Fibroblast of upper back skin (primary cell): ENCODE data around the gene CGREF1.
"Not testable (repeated sequence)": the region's sequence is repeated elsewhere in the genome, so short reads cannot be mapped to it uniquely, and the experiment has no call there.

Experiments
- DNase-seq: peaks from one replicate; pipeline ENCODE4 v3.0.0-alpha.2; 2013

Gene CGREF1

DNA sequence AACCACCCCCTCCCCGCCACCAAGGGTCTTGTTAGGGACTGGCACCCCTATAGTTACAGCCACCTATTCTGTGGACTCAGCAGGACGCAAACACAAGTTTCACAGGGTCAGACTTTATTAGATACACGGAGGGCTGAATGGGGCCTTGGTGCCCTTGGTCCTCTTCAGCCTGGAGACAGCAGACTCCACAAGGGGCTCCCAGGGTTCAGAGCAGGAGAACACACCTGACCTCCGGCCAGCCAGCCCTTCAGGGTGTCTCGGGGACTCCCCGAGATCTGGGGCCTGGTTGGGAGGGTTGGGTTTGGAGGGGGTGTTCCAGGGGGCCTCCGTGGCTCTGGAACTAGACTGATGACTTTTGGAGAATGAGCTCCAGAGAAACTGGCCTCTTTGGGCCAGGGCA is 17.8 kb upstream of the CGREF1 start:
- no peak for DNase-seq

DNA sequence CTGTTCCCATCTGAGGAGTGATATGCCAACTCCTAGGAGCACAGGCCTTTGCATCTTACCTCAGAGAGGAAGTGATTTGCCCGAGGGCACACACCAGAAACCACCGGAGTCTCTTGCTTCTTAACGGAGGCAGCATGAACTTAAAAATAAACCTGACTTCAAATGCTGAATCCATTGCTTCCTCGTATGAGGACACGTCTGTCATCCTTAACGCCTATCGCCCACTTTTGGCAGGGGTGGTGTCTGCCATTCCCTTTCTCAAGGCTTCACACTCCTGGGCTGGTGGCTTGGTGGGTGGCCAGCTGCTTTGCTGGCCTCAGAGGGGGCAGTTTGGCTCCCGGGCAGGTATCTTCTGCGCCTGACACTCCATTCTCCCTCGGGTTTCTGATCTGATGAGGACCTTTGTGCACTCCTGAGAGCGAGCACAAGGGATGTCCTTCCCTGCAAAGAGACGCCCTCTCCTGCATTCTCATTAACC is 16.6 kb upstream of the CGREF1 start:
- no peak for DNase-seq

DNA sequence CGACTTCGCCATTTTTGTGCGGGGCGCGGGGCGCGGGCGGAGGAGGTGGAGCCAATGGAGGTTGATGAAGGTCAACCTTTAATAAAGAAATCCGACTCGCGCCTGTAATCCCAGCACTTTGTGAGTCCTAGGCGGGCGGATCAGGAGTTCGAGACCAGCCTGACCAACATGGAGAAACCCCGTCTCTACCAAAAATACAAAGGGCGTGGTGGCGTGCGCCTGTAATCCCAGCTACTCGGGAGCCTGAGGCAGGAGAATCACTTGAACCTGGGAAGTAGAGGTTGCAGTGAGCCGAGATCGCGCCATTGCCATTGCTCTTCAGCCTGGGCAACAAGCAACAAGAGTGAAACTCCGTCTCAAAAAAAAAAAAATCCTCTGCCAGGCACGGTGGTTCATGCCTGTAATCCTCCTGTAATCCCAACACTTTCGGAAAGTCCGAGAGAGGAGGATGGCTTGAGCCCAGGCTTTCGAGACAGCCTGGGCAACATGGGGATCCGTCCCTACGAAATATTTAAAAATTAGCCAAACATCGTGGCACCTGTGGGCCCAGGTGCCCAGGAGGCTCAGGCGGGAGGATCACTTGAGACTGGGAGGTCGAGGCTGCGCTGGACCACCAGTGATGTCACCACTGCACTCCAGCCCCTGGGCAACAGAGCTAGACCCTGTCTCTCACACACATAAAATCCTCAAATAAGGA is 16.0 kb upstream of the CGREF1 start:
- no peak for DNase-seq

DNA sequence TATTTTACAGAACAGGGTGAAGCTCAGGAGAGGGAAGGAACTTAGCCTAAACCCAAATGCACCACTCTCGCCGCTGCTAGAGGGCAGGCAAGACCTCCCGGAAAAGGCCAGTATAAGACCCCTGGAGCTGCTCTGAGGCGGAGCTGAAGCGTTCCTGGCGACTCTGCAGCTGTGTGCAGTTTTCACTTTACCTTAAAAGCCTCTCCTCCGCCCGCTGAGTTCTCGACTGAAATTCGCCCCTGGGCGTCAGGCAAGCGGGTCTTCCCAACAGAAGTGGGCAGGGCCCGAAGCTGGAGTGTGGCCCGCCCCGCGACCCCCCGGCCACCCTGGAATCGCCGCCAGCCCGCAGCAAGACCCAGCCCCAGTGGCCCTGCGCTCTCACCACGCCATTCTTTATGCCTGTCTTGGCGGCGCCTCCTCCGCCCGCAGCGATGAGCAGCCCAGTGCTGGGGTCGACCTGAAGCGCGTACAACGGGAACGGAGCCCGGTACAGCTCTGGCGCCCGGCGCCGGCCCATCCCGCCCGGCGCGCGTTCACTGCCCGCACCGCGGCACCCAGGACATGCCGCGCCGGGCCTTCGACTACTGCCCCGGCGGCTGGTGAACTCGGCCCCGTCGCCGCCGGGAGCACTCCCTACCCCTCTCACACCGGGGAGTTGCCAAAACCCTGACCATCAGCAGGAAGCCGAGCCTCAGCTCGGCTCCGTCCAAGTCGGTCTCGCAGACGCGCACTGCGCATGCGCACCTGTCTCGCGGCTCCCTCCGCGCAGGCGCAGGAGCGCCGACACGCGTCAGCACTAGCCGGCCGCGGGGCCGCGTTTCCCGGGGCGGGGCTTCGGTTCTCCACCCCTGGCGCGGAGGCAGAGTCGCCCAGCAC is 15.2 kb upstream of the CGREF1 start, which contains the start of gene PREB:
Gene PREB, minus strand, starts transcription at position 732 of the 876 bp plus-strand sequence. Its CDS starts 215 bp downstream, at position 517.
- DNase-seq, result peak; percentile 95

DNA sequence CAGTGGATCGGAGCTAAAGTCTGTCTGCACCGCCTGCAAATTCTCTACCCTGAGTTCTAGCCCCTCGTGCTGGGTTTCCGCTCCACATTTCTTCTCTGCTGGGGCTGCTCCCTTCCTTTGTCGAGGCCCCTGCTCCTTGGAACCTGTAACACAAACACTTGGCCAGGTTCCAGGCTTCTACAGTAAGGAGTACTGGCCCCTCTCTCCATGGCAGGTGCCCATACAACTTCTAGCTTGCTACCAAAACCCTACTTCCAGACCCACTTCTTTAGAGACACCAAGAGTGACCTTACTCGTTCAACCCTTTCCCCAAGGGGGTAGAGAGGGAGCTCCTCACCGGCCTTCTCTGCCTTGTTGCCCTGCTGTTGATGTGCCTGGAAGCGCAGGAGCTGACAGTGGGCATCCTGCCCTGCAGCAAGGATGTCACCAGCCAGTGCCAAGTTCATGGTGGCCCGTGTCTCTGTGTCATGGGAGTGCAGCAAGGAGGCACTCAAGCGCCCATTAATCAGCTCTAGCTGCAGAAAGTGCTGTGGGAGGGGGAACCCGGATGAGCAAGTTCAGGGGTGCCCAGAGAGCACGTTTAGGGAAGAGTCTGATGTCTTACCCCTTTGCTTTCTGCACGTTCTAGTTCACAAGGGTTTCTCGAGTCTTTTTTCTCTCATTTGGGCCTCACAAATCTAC is 14.4 kb upstream of the CGREF1 start:
- no peak for DNase-seq

DNA sequence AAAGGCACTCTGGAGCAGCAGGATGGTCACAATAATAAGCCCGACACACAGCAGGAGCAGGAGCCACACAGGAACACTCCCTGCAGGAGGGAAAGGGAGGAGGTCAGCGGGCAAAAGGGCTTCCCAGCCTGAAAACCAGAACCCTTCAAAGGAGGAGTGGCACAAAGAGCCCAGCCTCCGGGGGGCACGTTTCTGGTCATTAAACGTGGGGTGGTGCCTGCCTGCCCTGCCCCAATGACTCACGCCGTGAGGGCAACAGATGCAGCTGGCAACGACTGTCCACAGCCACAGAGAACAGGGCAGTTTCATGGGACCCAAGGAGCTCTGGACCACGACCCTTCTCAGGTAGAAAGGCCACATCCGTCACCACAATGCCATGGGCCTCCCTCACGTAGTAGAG is 12.5 kb upstream of the CGREF1 start:
- no peak for DNase-seq

DNA sequence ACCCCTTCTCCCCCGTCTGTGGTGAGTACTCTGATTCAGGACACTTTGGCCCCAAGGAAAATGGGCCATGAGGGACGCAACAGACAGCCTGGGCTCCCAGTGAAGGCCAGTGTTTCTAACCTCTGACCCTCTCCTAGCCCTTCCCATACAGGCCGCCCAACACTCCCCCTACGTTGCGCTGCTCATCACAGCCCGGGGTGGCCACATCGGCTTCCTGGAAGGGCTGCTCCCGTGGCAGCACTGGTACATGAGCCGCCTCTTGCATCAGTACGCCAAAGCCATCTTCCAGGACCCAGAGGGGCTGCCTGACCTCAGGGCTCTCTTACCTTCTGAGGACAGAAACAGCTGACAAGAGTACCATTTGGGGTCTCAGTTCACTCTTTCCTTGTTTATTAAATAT is 11.5 kb upstream of the CGREF1 start:
- DNase-seq, result no peak

DNA sequence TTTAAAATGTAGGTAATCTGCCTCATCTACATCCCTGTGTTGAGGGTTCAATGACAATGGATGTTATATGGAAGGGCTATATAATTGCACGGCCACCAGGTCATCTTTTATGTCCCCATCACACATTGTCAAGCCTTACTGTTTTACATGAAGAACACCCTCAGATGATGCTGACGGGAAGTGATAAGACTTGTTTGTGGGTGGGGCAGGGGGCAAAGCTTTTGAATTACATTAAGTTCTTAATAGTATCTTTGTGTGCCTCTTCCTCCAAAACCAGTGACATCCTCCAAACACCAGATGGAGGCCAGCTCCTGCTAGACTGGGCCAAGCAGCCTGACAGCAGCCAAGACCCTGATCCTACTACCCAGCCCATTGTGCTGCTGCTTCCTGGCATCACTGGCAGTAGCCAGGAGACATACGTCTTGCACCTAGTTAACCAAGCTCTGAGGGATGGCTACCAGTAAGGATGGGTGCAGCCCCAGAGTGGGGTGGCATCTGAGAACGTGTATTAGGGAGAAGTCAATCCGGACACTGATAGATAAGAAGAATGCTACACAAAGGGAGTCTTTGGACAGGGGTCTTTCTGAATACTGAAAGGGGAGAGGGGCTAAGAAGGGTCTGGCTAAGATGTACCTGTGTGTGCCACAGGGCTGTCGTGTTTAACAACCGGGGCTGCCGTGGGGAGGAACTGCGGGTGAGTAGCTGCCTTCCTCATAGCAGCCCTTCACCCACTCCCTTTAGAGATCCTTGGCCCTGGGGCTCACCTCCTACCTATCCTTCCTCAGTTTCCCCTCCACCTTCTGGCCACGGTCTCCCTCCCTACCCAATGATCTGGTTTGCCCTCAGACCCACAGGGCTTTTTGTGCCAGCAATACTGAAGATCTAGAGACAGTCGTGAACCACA is 10.0 kb upstream of the CGREF1 start:
- DNase-seq, result no peak

DNA sequence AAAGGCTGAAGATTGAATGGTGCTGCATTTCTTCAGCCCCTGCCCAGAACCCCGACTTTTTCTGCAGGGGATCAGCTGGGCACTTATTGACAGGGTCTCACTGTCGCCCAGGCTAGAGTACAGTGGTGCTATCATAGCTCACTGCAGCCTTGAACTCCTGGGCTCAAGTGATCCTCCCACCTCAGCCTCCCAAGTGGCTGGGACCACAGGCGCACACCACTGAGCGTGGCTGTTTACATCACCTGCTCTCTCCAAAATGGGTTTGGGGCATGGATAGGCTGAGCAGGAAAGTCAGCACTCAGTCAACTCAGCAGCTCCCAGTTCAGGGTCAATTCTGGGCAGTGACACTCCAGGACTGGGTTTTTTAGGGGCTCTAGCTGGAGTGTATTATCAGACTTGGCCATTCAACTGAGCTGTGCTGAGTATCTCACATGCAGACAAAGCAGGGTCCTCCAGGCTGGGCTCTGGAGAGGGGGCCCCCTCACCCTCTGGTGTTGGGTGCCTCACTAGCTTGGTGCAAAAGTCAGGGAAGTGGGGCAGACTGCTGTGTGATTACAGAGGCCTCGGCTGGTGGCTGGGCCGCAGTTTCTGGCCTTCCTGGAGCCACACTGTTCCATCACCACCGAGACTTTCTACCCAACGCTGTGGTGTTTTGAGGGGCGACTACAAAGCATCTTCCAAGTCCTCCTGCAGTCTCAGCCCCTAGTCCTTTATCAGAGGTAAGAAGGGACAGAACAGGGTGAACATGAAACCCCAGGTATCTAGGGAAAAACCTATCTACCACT is 9.1 kb upstream of the CGREF1 start:
- no peak for DNase-seq

DNA sequence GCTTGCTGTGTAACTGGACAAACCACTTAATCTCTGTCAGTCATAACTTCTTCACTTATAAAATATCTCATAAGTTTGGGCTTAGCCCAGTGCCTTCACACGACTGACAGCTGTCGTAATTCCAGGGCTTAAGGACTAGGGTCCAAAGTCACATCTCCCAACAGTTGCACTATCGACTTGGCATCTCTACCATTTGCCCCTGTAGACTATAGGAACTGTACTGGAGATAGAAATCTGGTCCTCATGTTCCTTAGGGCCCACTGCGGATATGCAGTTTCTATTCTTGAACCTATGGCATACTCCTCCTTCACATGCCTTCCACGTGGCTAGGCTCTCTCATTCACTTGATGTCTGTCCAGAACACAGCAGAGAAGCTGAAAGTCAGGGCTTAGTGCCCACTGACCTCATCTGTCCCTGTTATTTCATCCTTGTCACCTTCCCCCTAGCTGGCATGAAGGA is 7.4 kb upstream of the CGREF1 start:
- no peak for DNase-seq

DNA sequence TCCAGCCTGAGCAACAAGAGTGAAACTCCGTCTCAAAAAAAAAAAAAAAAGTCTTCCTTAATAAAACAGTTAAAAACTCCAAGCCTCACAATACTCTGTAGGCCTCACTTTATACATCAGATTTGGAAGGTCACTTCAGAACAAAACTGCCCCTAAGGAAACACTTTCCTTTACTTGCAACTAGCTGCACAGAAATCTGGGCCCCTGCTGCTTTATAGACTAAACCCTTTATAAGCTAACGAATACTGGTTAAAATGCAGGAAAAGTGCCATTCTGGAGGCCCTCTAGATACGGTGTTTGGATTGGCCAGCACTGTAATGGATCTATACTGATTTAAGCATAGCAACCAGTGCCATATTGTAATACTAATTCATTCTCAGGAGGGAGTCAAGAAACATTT is 6.2 kb upstream of the CGREF1 start:
- no peak for DNase-seq

DNA sequence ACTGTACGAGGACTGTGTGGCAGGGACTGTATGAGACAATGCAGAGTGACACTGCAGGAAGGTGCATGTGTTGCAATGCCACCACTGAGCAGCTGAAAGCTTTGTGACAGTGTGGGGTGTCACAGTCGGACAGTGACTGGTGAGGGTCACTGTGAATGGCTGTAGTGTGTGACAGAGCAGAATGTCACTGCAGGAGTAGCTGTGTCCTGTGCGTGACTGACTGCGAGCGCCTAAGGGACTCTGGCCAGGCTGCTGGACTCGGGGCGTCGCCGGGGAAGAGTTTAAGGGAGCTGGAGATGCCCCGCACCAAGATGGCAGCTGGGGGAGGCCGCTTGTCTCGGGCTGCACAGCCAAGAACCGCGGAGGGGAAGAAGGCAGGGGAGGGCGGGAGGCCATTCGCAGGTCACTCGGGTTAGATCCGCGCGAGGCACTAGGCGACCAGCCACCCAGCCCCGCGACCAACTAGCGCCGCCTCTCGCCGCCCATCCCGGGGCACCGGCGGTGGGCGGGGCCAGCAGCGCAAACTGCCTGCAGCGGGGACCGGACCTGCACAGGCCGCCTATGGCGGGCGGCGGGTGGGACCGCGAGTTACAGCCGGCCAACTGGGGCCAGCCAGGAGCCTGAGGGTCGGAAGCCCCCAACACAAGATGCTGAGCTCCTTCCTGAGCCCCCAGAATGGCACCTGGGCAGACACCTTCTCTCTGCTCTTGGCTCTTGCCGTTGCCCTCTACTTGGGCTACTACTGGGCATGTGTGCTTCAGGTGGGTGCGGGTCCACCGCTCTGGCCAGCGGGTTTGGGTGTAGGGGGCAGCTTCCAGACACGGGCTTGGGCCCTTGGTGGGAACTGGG is 4.6 kb upstream of the CGREF1 start, which contains the start of gene ABHD1:
Gene ABHD1, plus strand, starts transcription at position 514 of the 849 bp plus-strand sequence. Its CDS starts 134 bp downstream, at position 648.
- DNase-seq, result peak; percentile 7

DNA sequence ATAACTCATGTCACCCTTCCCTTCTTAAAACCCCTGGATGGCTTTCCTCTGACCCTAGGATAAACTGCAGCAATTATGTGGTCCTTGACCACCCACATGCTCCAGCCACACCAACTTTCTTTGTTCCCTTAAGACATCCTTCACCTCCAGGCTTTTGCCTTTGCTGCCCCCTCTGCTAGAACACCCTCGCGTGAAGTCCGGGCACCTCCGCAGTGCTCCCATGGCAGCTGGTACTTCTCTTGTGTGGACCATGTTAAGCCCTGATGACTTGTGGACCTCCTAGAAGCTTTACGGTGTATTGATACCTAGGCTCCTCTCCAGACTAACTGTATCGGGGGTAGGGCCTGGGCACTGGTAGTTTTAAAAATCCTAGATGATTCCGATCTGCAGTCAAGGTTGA is 3.9 kb upstream of the CGREF1 start:
- no peak for DNase-seq

DNA sequence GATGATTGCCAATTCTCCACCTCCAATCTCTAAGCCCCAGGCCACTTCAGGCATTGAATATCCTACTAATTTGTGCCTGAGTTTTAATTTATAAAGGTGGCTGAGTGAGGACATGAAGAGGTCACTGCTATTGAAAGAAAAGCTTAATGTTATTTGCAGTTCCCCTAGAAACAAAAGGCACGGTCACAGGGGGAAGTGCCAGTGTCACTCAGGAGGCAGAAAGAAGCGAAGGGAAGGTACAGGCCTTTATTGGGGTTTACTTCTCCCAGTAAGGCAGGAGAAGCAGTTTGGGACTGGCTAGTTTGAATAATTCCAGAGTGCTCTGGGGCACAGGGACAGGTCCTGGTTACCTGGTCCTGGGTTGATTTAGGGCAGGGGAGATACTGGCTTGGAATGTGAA is 3.0 kb upstream of the CGREF1 start:
- no peak for DNase-seq

DNA sequence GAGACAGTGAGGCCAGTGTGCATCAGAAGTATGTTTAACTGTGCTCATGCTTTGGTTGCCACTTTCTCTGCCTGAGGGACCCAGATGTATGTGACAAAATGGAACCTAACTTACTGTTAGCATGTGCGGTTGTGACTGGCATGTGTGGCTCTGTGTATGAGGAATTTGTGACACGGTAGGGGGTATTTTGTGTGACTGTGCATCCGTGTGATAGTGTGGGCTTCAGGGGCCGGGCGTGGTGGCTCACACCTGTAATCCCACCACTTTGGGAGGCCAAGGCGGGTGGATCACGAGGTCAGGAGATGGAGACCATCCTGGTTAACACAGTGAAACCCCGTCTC is 372 bp upstream of the CGREF1 start:
- not testable (repeated sequence) for DNase-seq

DNA sequence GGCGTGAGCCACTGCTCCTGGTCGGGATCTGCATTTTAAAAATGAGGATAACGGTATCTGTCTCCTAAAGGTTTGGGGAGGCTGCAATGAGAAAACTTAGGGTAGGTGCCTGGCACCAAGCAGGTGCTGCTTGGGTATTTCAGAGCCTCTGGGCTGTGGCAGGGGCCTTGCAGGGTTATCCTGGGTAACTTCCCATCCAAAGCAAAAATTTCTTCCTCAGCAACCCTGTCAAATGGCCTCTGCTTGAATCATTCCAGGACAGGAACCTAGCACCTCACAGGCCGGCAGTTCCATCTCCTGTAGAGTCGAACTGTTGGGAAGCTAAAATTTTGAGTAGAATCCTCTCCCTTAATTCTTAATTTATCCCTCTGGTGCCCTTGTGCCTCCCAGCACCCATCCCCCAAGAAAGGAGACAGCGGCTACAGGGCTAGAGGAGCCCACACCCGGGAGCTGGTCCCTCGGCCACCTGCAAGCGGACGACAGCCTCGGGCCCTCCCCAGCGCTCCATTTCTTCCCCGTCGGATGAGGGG is 868 bp downstream of the CGREF1 start:
- no peak for DNase-seq

DNA sequence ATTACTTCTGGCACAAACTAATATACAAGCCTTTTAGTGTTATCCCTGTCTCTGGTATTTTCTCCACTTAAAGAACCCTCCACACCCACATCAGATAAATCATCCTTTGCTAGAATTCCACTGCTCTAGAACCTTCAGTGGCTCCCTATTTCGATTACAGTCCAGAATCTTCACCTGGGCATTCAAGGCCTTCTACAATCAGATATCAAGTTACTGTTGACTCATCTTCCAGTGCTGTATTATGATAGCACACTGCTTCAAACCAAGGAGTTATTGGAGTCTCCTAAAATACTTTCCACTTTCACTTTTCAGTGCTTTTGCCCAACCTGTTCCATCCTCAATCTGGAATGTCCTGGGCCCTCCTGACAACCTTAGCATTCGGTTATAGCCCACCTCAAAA is 3.4 kb downstream of the CGREF1 start:
- no peak for DNase-seq

DNA sequence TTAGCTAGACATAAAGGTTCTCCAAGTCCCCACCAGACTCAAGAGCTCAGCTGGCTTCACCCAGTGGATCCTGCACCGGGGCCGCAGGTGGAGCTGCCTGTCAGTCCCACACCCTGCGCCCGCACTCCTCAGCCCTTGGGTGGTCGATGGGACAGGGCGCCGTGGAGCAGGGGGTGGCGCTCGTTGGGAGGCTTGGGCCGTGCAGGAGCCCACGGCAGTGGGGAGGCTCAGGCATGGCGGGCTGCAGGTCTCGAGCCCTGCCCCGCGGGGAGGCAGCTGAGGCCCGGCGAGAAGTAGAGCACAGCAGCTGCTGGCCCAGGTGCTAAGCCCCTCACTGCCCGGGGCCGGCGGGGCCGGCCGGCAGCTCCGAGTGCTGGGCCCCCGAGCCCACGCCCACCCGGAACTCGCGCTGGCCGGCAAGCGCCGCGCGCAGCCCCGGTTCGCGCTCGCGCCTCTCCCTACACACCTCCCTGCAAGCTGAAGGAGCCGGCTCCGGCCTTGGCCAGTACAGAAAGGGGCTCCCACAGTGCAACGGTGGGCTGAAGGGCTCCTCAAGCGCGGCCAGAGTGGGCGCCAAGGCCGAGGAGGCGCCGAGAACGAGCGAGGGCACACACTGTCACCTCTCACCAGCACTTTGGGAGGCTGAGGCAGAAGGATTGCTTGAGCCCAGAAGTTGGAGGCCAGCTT is 7.4 kb downstream of the CGREF1 start:
- DNase-seq, result not testable (repeated sequence)

DNA sequence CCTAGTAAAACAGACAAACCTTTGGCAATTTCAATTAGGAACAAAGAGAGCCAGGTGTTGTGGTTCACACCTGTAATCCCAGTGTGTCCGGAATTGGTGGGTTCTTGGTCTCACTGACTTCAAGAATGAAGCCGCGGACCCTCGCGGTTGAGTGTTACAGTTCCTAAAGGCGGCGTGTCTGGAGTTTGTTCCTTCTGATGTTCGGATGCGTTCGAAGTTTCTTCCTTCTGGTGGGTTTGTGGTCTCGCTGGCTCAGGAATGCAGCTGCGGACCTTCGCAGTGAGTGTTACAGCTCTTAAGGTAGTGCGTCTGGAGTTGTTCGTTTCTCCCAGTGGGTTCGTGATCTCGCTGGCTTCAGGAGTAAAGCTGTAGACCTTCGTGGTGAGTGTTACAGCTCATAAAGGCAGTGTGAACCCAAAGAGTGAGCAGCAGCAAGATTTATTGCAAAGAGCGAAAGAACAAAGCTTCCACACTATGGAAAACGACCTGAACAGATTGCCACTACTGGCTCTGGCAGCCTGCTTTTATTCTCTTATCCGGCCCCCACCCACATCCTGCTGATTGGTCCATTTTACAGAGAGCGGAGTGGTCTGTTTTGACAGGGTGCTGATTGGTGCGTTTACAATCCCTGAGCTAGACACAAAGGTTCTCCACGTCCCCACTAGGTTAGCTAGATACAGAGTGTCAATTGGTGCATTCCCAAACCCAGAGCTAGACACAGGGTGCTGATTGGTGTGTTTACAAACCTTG is 8.2 kb downstream of the CGREF1 start:
- not testable (repeated sequence) for DNase-seq
